ENCODE results near the gene SREBF1. TPM values are rescaled to one million over a fixed set of nuclear protein-coding genes. Genes with fewer than 3 reads are reported as not detected.

Gene SREBF1
- total and polyA plus RNA-seq, 10 of the 15 experiments (the other 5 are each of a cell fraction or from before 2014, with no cell fraction given): 1.4 to 84.6 (median 20.4) TPM

- H3K9me3 ChIP-seq (replicated peaks; ENCODE audit: control insufficient read depth, insufficient read depth, low read length): no peaks in the 10 kb centered on the region
- H3K79me2 ChIP-seq (ENCODE audit: control insufficient read depth, insufficient read depth, low read length): no peaks in the 10 kb centered on the region
- no peak overlapping the region for H3K4me3 ChIP-seq
- no peak for DNase-seq (ENCODE audit: low read depth, low spot score)
- no peaks in the 10 kb centered on the region; the same call in 1 of the 2 replicates for H4K20me1 ChIP-seq (ENCODE audit: control insufficient read depth, insufficient read depth)
- ATAC-seq: no peak
- no peak overlapping the region for H2AFZ ChIP-seq (ENCODE audit: control insufficient read depth, low read depth, low read length)
- intact Hi-C loops (cut with micrococcal nuclease; ENCODE audit: unreplicated experiment) (loop anchor here (1.0 to 5.0 kb wide), 4 partner anchors 48 to 179 kb away; partner anchors contain the start of gene RAI1), in situ Hi-C loops (cut with MboI) (loop anchor here (5.0 to 10.0 kb wide), 3 partner anchors 48 to 506 kb away; no protein-coding TSS in a partner anchor)
- FAIRE-seq: no peak
- H3K9ac ChIP-seq (ENCODE audit: control insufficient read depth, insufficient read depth, low read length): no peak overlapping the region
- H3K4me1 ChIP-seq (ENCODE audit: control insufficient read depth, insufficient read depth, low read length): no peaks in the 10 kb centered on the region
- H3K4me2 ChIP-seq (ENCODE audit: control insufficient read depth, insufficient read depth): no peak overlapping the region
- ChIA-PET SMC1A (ENCODE audit: uncharacterized antibody, unreplicated experiment) (interaction anchor here (0.8 to 3.8 kb wide), 8 partner anchors 9 to 188 kb away, joined by 3 to 22 read pairs (median 3); no protein-coding TSS in a partner anchor), RAD21 (ENCODE audit: unreplicated experiment) (interaction anchor here (1.2 to 2.5 kb wide), 9 partner anchors 40 to 180 kb away, joined by 3 to 14 read pairs (median 6); no protein-coding TSS in a partner anchor), CTCF (interaction anchor here (0.6 to 10.6 kb wide), 13 partner anchors 12 to 181 kb away, joined by 3 to 86 read pairs (median 7); no protein-coding TSS in a partner anchor), POLR2A (no interaction called here)
- H3K27ac ChIP-seq (ENCODE audit: control insufficient read depth, insufficient read depth): no peak overlapping the region
- WGBS (ENCODE audit: insufficient coverage, insufficient replicate concordance, low lambda C conversion rate, missing lambda C conversion rate): 39% methylated on average over 5 of the region's 5 CpGs
- no peaks in the 10 kb centered on the region for H3K36me3 ChIP-seq (ENCODE audit: control insufficient read depth in 2 of 2, insufficient read depth in 2 of 2, low read length in 1 of 2)
- H3K27me3 ChIP-seq (replicated peaks in 1 of 2; ENCODE audit: control insufficient read depth in 2 of 2, insufficient read depth in 2 of 2, low read length in 1 of 2): no peaks in the 10 kb centered on the region
- TF ChIP-seq, protein P1, sequence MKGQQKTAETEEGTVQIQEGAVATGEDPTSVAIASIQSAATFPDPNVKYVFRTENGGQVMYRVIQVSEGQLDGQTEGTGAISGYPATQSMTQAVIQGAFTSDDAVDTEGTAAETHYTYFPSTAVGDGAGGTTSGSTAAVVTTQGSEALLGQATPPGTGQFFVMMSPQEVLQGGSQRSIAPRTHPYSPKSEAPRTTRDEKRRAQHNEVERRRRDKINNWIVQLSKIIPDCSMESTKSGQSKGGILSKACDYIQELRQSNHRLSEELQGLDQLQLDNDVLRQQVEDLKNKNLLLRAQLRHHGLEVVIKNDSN (IDR thresholded peaks at IDR 0.05; ENCODE audit: borderline replicate concordance, extremely low read length, insufficient read depth, low read depth, low read length): no peak
- TF ChIP-seq, protein P2, sequence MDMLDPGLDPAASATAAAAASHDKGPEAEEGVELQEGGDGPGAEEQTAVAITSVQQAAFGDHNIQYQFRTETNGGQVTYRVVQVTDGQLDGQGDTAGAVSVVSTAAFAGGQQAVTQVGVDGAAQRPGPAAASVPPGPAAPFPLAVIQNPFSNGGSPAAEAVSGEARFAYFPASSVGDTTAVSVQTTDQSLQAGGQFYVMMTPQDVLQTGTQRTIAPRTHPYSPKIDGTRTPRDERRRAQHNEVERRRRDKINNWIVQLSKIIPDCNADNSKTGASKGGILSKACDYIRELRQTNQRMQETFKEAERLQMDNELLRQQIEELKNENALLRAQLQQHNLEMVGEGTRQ (IDR thresholded peaks at IDR 0.05; ENCODE audit: borderline replicate concordance, low read depth, low read length): no peak
- TF ChIP-seq FOXM1 (IDR thresholded peaks at IDR 0.05; ENCODE audit: low read depth, low read length): no peak
- TF ChIP-seq NRF1 (conservative IDR thresholded peaks at IDR 0.05; ENCODE audit: low read depth, low read length): no peak
- no peak for TF ChIP-seq NR2C1 (IDR thresholded peaks at IDR 0.05)
- no peak for TF ChIP-seq SREBF2 (IDR thresholded peaks at IDR 0.05; ENCODE audit: low read length)
- TF ChIP-seq NFYB (IDR thresholded peaks at IDR 0.05; ENCODE audit: insufficient read depth, low read depth, low read length): no peak
- no peak for TF ChIP-seq NBN (IDR thresholded peaks at IDR 0.05)
- TF ChIP-seq HSF1 (IDR thresholded peaks at IDR 0.05; ENCODE audit: low read depth, low read length): no peak
- TF ChIP-seq SUPT20H (IDR thresholded peaks at IDR 0.05; ENCODE audit: borderline replicate concordance, control insufficient read depth, low read depth, low read length): no peak
- BruUV-seq (replicated peaks): no TSS peak
These were observed 24.0 kb upstream of the SREBF1 start for GRCh38 chr17:17860766-17861107.

All from GM12878 (cell line).